ENCODE measurements around the gene PPM1E. TPM values are rescaled to one million over a fixed set of nuclear protein-coding genes. Genes with fewer than 3 reads are reported as not detected.

The PPM1E gene
- total RNA-seq, 4 donors from 2014 or later = 0.19 to 0.48 (median 0.46) TPM; not detected in 1

DNA sequence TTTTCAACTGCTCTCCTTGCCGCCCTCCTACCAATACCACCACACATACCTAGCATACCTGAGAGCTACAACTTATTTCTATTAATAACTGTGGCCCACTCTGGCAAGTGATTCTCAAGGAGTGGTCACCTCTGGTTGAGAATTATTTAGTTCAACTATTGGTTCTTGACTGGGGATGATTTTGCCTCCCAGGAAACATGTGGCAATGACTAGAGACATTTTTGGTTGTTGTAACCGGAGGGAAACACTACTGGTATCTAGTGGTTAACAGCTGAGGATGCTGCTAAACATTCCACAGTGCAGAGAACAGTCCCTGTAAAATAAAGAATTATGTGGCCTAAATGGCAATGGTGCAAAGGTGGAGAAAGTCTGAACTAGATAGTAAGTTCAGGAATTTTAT lies 254.4 kb downstream of the PPM1E start:
- DNase-seq (ENCODE audit: low spot score) (no peak), ATAC-seq (ENCODE audit: low FRiP score) (no peak)
- TF ChIP-seq, protein P1, sequence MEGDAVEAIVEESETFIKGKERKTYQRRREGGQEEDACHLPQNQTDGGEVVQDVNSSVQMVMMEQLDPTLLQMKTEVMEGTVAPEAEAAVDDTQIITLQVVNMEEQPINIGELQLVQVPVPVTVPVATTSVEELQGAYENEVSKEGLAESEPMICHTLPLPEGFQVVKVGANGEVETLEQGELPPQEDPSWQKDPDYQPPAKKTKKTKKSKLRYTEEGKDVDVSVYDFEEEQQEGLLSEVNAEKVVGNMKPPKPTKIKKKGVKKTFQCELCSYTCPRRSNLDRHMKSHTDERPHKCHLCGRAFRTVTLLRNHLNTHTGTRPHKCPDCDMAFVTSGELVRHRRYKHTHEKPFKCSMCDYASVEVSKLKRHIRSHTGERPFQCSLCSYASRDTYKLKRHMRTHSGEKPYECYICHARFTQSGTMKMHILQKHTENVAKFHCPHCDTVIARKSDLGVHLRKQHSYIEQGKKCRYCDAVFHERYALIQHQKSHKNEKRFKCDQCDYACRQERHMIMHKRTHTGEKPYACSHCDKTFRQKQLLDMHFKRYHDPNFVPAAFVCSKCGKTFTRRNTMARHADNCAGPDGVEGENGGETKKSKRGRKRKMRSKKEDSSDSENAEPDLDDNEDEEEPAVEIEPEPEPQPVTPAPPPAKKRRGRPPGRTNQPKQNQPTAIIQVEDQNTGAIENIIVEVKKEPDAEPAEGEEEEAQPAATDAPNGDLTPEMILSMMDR (IDR thresholded peaks at IDR 0.05) = no peak

DNA sequence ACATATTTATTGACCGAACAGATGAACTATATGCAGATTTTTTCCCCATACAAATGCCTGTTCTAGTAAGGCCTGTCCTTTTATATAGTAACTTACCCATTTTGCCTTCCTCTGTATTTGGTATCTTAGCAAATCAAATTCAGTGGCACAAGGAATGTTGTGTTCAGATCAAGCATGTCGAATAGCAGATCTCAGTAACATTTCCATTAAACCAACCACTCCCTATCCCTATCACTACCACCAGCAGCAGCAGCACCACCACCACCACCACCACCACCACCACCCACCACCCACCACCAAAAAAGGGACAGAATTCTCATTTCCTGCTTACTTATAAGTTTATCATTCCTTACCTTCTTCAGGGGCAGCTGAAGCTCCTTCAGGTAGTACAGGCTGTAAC lies 256.3 kb downstream of the PPM1E start:
- TF ChIP-seq, protein P1 (IDR thresholded peaks at IDR 0.05) = no peak
- DNase-seq (ENCODE audit: low spot score) (no peak), ATAC-seq (ENCODE audit: low FRiP score) (no peak)

DNA sequence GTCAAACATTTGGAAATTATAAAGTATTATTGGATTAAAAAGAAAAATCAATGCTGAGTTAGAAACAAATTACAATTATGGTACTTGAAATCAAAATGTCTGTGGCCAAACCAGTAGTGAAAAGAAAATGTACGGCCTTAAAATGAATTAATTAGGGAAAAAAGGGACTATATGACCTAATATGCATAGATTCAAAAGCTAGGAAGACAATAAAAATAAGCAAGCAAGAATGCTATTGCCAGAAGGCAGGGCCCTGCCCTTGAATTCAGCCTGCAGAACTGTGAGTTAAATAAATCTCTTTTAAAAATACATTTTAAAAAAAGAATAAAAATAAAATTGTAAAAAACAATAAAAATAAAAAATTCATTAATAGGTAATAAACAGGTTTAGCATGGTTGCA lies 262.4 kb downstream of the PPM1E start:
- TF ChIP-seq, protein P1 (IDR thresholded peaks at IDR 0.05) = no peak
- DNase-seq (ENCODE audit: low spot score) (no peak), ATAC-seq (ENCODE audit: low FRiP score) (no peak)

DNA sequence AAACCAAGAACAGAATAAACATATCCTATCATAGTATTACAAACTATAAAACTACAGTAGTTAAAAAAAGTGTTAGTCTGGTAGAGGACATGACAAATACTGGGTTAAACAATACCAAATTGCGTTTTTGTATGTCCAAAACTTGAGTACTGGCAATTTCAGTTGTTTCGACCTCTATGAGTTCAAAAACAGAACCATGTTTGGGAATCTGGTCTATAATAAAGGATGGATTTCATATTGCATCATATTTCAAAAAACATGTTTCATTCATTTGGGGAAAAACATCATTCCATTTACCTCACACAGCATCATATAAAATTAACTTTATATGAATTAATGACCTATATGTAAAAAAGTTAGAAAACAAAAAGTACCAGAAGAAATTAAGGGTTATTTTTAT lies 269.3 kb downstream of the PPM1E start:
- no peak for DNase-seq (ENCODE audit: low spot score)

DNA sequence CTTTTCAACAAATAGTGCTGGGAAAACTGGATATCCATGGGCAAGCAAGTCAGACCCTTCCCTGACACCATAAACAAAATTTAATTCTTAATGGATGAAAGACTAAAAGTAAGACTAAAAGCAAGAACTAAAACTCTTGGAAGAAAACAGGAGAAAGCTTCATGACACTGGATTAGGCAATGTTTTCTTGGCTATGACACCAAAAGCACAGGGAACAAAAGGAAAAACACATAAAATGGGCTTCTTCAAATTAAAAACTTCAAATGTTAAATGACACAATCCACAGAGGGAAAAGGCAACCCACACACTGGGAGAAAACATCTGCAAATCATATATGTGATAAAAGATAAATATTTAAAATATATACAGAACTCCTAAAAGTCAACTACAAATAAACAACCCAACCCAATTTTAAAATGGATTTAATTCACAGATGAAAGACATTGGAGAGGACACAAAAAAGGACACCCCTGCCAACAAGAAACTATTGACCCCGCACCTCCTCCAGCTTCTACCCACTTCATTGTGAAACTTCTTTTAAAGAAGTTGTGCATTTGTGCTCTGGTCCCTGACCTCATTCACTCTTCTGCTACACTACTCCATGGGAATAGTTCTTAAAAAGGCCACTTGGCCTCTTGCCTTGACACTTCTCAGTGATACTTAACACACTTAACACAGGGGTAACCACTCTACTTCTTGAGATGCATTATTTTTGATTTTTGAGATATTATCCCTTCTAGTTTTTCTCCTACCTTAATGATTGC lies 270.7 kb downstream of the PPM1E start:
- DNase-seq (ENCODE audit: low spot score) = no peak
- no peak for ATAC-seq (ENCODE audit: low FRiP score)
- TF ChIP-seq, protein P1 (IDR thresholded peaks at IDR 0.05) = no peak

More for the DNA sequence above, 269.3 kb downstream of the PPM1E start:
- TF ChIP-seq, protein P1 (IDR thresholded peaks at IDR 0.05) = no peak
- no peak for ATAC-seq (ENCODE audit: low FRiP score)

DNA sequence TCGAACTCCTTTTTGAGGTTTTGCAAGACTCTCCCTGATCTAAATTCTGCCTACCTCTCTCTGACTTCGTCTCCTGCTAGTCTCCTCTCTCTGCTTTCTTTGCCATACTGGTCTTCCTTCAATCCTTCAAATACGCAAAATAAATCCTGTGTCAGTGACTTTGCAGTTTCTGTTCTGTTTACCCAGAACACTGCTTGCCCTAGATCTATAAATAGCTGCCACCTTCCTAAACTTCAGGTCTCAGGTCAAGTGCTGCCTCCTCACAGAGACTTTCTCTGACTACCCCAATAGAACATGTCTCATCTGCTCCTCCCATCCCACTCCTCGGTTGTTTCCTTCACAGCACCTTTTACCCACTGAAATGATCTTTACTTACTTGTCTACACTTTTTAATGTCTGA lies 272.1 kb downstream of the PPM1E start:
- DNase-seq (ENCODE audit: low spot score) (no peak), ATAC-seq (ENCODE audit: low FRiP score) (no peak)
- TF ChIP-seq, protein P1 (IDR thresholded peaks at IDR 0.05) = no peak

DNA sequence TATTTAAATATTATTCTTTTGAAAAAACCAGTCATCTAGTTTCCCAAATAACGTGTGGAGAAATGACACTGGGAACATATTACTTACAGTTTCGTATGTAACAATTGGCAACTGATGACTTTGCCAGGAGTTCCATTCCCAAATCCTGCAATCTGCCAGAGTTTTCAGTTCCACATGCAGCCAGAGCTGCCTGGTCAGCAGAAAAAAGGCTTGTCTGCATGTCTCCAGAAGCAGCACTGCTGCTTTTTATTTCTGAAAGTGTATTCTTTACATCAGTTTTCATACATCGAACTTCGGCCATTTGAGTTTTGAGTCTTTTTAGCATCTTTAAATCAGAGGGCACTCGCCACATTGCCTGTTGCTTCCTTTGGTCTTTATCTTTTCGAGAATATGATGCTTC lies 272.7 kb downstream of the PPM1E start:
- TF ChIP-seq, protein P1 (IDR thresholded peaks at IDR 0.05) = no peak
- DNase-seq (ENCODE audit: low spot score) (no peak), ATAC-seq (ENCODE audit: low FRiP score) (no peak)
